Activated naive CD4-positive, alpha-beta T cell (primary cell): ENCODE results near the gene TUBGCP3.

Source experiments
- DNase-seq, 4 experiments: peaks; one replicate each; lab custom pipeline; 2025; lab: John Stamatoyannopoulos, UW

TUBGCP3 gene

GRCh38 chr13:112481458-112481857 is 106.5 kb downstream of the TUBGCP3 start:
- no peak for DNase-seq

GRCh38 chr13:112479389-112479788 is 108.6 kb downstream of the TUBGCP3 start:
- no peak for DNase-seq

GRCh38 chr13:112477070-112477619 is 110.8 kb downstream of the TUBGCP3 start:
- no peak for DNase-seq

GRCh38 chr13:112475889-112476288 is 112.1 kb downstream of the TUBGCP3 start:
- DNase-seq = no peak

GRCh38 chr13:112474869-112475268 is 113.1 kb downstream of the TUBGCP3 start:
- DNase-seq = no peak

GRCh38 chr13:112473818-112474217 is 114.1 kb downstream of the TUBGCP3 start:
- DNase-seq = no peak

- no peak for DNase-seq
These were observed 118.7 kb downstream of the TUBGCP3 start for GRCh38 chr13:112469071-112469745.

GRCh38 chr13:112468069-112468468 is 119.9 kb downstream of the TUBGCP3 start:
- DNase-seq = no peak

- DNase-seq = no peak
These were observed 120.7 kb downstream of the TUBGCP3 start for GRCh38 chr13:112467236-112467635.

- DNase-seq = no peak
These were observed 121.6 kb downstream of the TUBGCP3 start for GRCh38 chr13:112466132-112467058.

GRCh38 chr13:112465251-112466131 is 122.5 kb downstream of the TUBGCP3 start:
- no peak for DNase-seq

- no peak for DNase-seq
These were observed 123.2 kb downstream of the TUBGCP3 start for GRCh38 chr13:112464720-112465119.

- DNase-seq = no peak
These were observed 125.5 kb downstream of the TUBGCP3 start for GRCh38 chr13:112462408-112462807.

- no peak for DNase-seq
These were observed 130.5 kb downstream of the TUBGCP3 start for GRCh38 chr13:112457485-112457884.

GRCh38 chr13:112457081-112457480 is 130.9 kb downstream of the TUBGCP3 start:
- no peak for DNase-seq

- no peak for DNase-seq
These were observed 131.6 kb downstream of the TUBGCP3 start for GRCh38 chr13:112456138-112457056.

GRCh38 chr13:112455476-112456059 is 132.4 kb downstream of the TUBGCP3 start:
- DNase-seq = no peak

GRCh38 chr13:112454648-112455334 is 133.2 kb downstream of the TUBGCP3 start:
- no peak for DNase-seq

GRCh38 chr13:112453874-112454647 is 133.9 kb downstream of the TUBGCP3 start:
- no peak for DNase-seq
